ENCODE results near the gene ZNF438.
"Not testable (repeated sequence)": the region's sequence is repeated elsewhere in the genome, so short reads cannot be mapped to it uniquely, and the experiment has no call there.

ZNF438 gene

GRCh38 chr10:31031558-31032257 is at the start of gene ZNF438:
Gene ZNF438 (minus strand): TSS chr10:31031865. CDS start chr10:30877034, 154,831 bp downstream.
- no peak for FAIRE-seq

- no peak for FAIRE-seq
Observed at GRCh38 chr10:31076610-31076988, 44.9 kb upstream of the ZNF438 start.

- no peak for FAIRE-seq
Observed at GRCh38 chr10:31075881-31076609, 44.4 kb upstream of the ZNF438 start.

GRCh38 chr10:31075434-31075833 is 43.8 kb upstream of the ZNF438 start:
- FAIRE-seq: no peak

- FAIRE-seq: no peak
Observed at GRCh38 chr10:31074722-31075086, 43.0 kb upstream of the ZNF438 start.

GRCh38 chr10:31073996-31074721 is 42.5 kb upstream of the ZNF438 start:
- no peak for FAIRE-seq

- no peak for FAIRE-seq
Observed at GRCh38 chr10:31073211-31073610, 41.5 kb upstream of the ZNF438 start.

GRCh38 chr10:31072451-31072850 is 40.8 kb upstream of the ZNF438 start:
- FAIRE-seq: no peak

- no peak for FAIRE-seq
Observed at GRCh38 chr10:31071232-31072005, 39.8 kb upstream of the ZNF438 start.

GRCh38 chr10:31070691-31071090 is 39.0 kb upstream of the ZNF438 start:
- FAIRE-seq: no peak

GRCh38 chr10:31070025-31070424 is 38.4 kb upstream of the ZNF438 start:
- no peak for FAIRE-seq

GRCh38 chr10:31069411-31069810 is 37.7 kb upstream of the ZNF438 start:
- FAIRE-seq: no peak

GRCh38 chr10:31064348-31064747 is 32.7 kb upstream of the ZNF438 start:
- no peak for FAIRE-seq

- no peak for FAIRE-seq
Observed at GRCh38 chr10:31063841-31064240, 32.2 kb upstream of the ZNF438 start.

- no peak for FAIRE-seq
Observed at GRCh38 chr10:31062856-31063255, 31.2 kb upstream of the ZNF438 start.

- no peak for FAIRE-seq
Observed at GRCh38 chr10:31061941-31062340, 30.3 kb upstream of the ZNF438 start.

- FAIRE-seq: no peak
Observed at GRCh38 chr10:31058795-31059703, 27.4 kb upstream of the ZNF438 start.

- FAIRE-seq: not testable (repeated sequence)
Observed at GRCh38 chr10:31056678-31057077, 25.0 kb upstream of the ZNF438 start.

GRCh38 chr10:31055573-31056251 is 24.0 kb upstream of the ZNF438 start:
- FAIRE-seq: no peak

GRCh38 chr10:31051703-31052102 is 20.0 kb upstream of the ZNF438 start:
- no peak for FAIRE-seq

GRCh38 chr10:31042670-31043069 is 11.0 kb upstream of the ZNF438 start:
- no peak for FAIRE-seq

Data from TTC549 (cell line).